ENCODE measurements around the gene SLX9.

The SLX9 gene

DNA sequence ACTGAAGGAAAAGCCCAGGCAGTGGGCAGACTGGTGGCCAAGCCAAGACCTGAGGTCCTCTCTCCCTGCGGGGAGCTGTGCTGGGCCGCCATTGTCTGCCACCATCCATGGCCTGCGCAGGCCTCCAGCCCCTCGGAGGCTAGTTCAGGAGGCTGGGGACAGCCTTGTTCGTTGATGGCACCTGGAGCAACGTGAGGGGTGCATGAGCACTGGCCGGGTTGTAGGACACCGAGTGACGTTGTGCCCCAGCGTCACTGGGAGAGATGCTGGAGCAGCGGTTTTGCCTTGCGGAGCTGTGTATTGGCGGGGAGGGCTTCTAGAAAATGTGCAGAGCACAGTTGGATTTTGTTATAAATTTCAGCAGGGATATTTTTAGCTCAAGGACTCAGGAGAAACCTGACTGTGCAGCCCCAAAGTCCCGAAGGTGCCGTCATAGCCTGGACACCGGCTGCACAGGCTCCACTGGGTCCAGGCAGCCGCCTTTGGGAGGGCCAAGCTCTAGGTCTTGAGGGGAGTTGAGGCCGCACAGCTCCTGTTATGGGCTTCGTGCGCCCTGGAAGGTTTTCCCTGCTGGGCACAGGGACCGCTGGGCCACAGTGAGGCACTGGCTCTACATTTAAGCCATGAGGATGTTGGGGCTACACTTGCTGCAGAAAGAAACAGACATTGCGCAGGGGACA, 86.4 kb downstream of the SLX9 start:
- DNase-seq (ENCODE audit: extremely low spot score) = no peak
- POLR2A ChIA-PET = no interaction called here
- no peak for TF ChIP-seq LEF1 (IDR thresholded peaks at IDR 0.05; ENCODE audit: borderline replicate concordance)
- no peak for TF ChIP-seq ARNT (IDR thresholded peaks at IDR 0.05)
- TF ChIP-seq TARDBP (IDR thresholded peaks at IDR 0.05) = no peak
- TF ChIP-seq ELF4 (IDR thresholded peaks at IDR 0.05) = no peak
- no peak for TF ChIP-seq SUZ12 (IDR thresholded peaks at IDR 0.05)
- no peak for TF ChIP-seq FOXA1 (IDR thresholded peaks at IDR 0.05)
- no peak for TF ChIP-seq L3MBTL2 (conservative IDR thresholded peaks at IDR 0.05)
- TF ChIP-seq ZNF384 (IDR thresholded peaks at IDR 0.05) = no peak
- TF ChIP-seq, protein P1, sequence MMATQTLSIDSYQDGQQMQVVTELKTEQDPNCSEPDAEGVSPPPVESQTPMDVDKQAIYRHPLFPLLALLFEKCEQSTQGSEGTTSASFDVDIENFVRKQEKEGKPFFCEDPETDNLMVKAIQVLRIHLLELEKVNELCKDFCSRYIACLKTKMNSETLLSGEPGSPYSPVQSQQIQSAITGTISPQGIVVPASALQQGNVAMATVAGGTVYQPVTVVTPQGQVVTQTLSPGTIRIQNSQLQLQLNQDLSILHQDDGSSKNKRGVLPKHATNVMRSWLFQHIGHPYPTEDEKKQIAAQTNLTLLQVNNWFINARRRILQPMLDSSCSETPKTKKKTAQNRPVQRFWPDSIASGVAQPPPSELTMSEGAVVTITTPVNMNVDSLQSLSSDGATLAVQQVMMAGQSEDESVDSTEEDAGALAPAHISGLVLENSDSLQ (IDR thresholded peaks at IDR 0.05) = no peak
- no peak for TF ChIP-seq NFRKB (IDR thresholded peaks at IDR 0.05)
- CTCF ChIA-PET = no interaction called here
